ENCODE data around the gene RELN. TPM values are rescaled to one million over a fixed set of nuclear protein-coding genes. Genes with fewer than 3 reads are reported as not detected.

The RELN gene
- total RNA-seq, 1 donor from 2014 or later = 5.7 TPM

- H3K27me3 Mint-ChIP-seq (ENCODE audit: unreplicated experiment) = no peaks in the 10 kb centered on the region
- no peaks in the 10 kb centered on the region for H3K4me1 Mint-ChIP-seq (ENCODE audit: low read depth, unreplicated experiment)
- no peak for DNase-seq
- no peak overlapping the region for H3K4me3 Mint-ChIP-seq (ENCODE audit: unreplicated experiment)
- no peaks in the 10 kb centered on the region for H3K9me3 Mint-ChIP-seq (ENCODE audit: unreplicated experiment)
- no peak overlapping the region for H3K27ac Mint-ChIP-seq (ENCODE audit: unreplicated experiment)
- no peak for TF ChIP-seq CTCF (IDR thresholded peaks at IDR 0.05; ENCODE audit: partially characterized antibody, unreplicated experiment)
- H3K36me3 Mint-ChIP-seq (ENCODE audit: unreplicated experiment) = peaks cover 5% of the 10 kb centered on the region
These were observed 409.4 kb downstream of the RELN start for GRCh38 chr7:103580031-103580430.

- H3K27me3 Mint-ChIP-seq (ENCODE audit: unreplicated experiment) = no peaks in the 10 kb centered on the region
- no peak for DNase-seq
- H3K27ac Mint-ChIP-seq (ENCODE audit: unreplicated experiment) = no peak overlapping the region
- TF ChIP-seq CTCF (IDR thresholded peaks at IDR 0.05; ENCODE audit: partially characterized antibody, unreplicated experiment) = no peak
- no peaks in the 10 kb centered on the region for H3K9me3 Mint-ChIP-seq (ENCODE audit: unreplicated experiment)
- no peak overlapping the region for H3K4me3 Mint-ChIP-seq (ENCODE audit: unreplicated experiment)
- peaks cover 5% of the 10 kb centered on the region for H3K4me1 Mint-ChIP-seq (ENCODE audit: low read depth, unreplicated experiment)
- H3K36me3 Mint-ChIP-seq (ENCODE audit: unreplicated experiment) = no peaks in the 10 kb centered on the region
These were observed 412.4 kb downstream of the RELN start for GRCh38 chr7:103577059-103577458.

GRCh38 chr7:103576641-103577040 lies 412.8 kb downstream of the RELN start:
- no peaks in the 10 kb centered on the region for H3K27me3 Mint-ChIP-seq (ENCODE audit: unreplicated experiment)
- H3K27ac Mint-ChIP-seq (ENCODE audit: unreplicated experiment) = no peak overlapping the region
- H3K4me3 Mint-ChIP-seq (ENCODE audit: unreplicated experiment) = no peak overlapping the region
- H3K9me3 Mint-ChIP-seq (ENCODE audit: unreplicated experiment) = no peaks in the 10 kb centered on the region
- DNase-seq = no peak
- no peak for TF ChIP-seq CTCF (IDR thresholded peaks at IDR 0.05; ENCODE audit: partially characterized antibody, unreplicated experiment)
- peaks cover 5% of the 10 kb centered on the region for H3K4me1 Mint-ChIP-seq (ENCODE audit: low read depth, unreplicated experiment)
- no peaks in the 10 kb centered on the region for H3K36me3 Mint-ChIP-seq (ENCODE audit: unreplicated experiment)

GRCh38 chr7:103574576-103574975 lies 414.9 kb downstream of the RELN start:
- Mint-ChIP-seq H3K4me3 (ENCODE audit: unreplicated experiment) (no peak overlapping the region), H3K27me3 (ENCODE audit: unreplicated experiment) (no peaks in the 10 kb centered on the region)

More at GRCh38 chr7:103574576-103574975, 414.9 kb downstream of the RELN start:
- Mint-ChIP-seq H3K4me1 (ENCODE audit: low read depth, unreplicated experiment) (peaks cover 5% of the 10 kb centered on the region), H3K27ac (ENCODE audit: unreplicated experiment) (no peak overlapping the region), H3K9me3 (ENCODE audit: unreplicated experiment) (no peaks in the 10 kb centered on the region), H3K36me3 (ENCODE audit: unreplicated experiment) (no peaks in the 10 kb centered on the region)
- TF ChIP-seq CTCF (IDR thresholded peaks at IDR 0.05; ENCODE audit: partially characterized antibody, unreplicated experiment) = no peak
- no peak for DNase-seq

All from glutamatergic neuron (in vitro differentiated cells).